Fibroblast of lung (primary cell): ENCODE results near the gene RNF32. TPM values are rescaled to one million over a fixed set of nuclear protein-coding genes. Genes with fewer than 3 reads are reported as not detected.
A peak's percentile ranks its signal among the peaks of the same experiment; 100 is the strongest.

ENCODE experiments used
- DNase-seq, 2 donors: peaks; one replicate each; pipeline versions ENCODE4 v3.0.0 to v3.0.0-alpha.2; 2010; ENCODE audit warnings: low read depth in 2 of 2
- H2AFZ ChIP-seq: 2 replicates; pipeline ENCODE4 v1.5.1; 2012; ENCODE audit warnings: low read length, control low read depth, inconsistent platforms
- H3K27ac ChIP-seq: 2 replicates; pipeline ENCODE4 v1.5.1; 2011; ENCODE audit warnings: low read length, control low read depth; ENCODE audit not compliant: insufficient read depth
- H3K27me3 ChIP-seq: 2 replicates; pipeline ENCODE4 v1.5.1; 2011; ENCODE audit warnings: mild to moderate bottlenecking, low read length; ENCODE audit not compliant: control insufficient read depth, insufficient read depth
- H3K36me3 ChIP-seq: 2 replicates; pipeline ENCODE4 v1.5.1; 2011; ENCODE audit warnings: low read length; ENCODE audit not compliant: control insufficient read depth, insufficient read depth
- H3K4me1 ChIP-seq: 2 replicates; pipeline ENCODE4 v1.5.1; 2011; ENCODE audit warnings: low read length; ENCODE audit not compliant: control insufficient read depth, insufficient read depth; ENCODE audit errors: extremely low read depth
- H3K4me2 ChIP-seq: 2 replicates; pipeline ENCODE4 v1.5.1; 2011; ENCODE audit warnings: low read length, control low read depth; ENCODE audit not compliant: insufficient read depth; ENCODE audit errors: extremely low read depth
- H3K4me3 ChIP-seq, 4 experiments: fragments of 200-600 bp in 1 of 4; sonication (generic) in 1 of 4; replicated peaks in 1 of 4; 2 replicates each; pipeline ENCODE4 v1.5.1; 2011 to 2016; ENCODE audit warnings: low read length in 4 of 4, low read depth in 3 of 4, mild to moderate bottlenecking in 3 of 4, control low read depth in 2 of 4, inconsistent platforms in 1 of 4, mixed read lengths in 1 of 4; ENCODE audit not compliant: insufficient read depth in 1 of 4; ENCODE audit errors: control extremely low read depth in 1 of 4
- H3K79me2 ChIP-seq: 2 replicates; pipeline ENCODE4 v1.5.1; 2012; ENCODE audit warnings: mild to moderate bottlenecking, low read length, inconsistent platforms; ENCODE audit not compliant: control insufficient read depth, insufficient read depth
- H3K9ac ChIP-seq: 2 replicates; pipeline ENCODE4 v1.5.1; 2011; ENCODE audit warnings: mild to moderate bottlenecking, low read length, control low read depth; ENCODE audit not compliant: insufficient read depth
- H3K9me3 ChIP-seq: 2 replicates; pipeline ENCODE4 v1.5.1; 2012; ENCODE audit warnings: low read depth, low read length; ENCODE audit not compliant: control insufficient read depth, insufficient read depth
- H4K20me1 ChIP-seq: 2 replicates; pipeline ENCODE4 v1.5.1; 2011; ENCODE audit warnings: low read length; ENCODE audit not compliant: control insufficient read depth, insufficient read depth; ENCODE audit errors: extremely low read depth
- CTCF ChIP-seq, 2 donors: IDR thresholded peaks in 1 of 2; conservative IDR thresholded peaks in 1 of 2; 1 replicate in 1 of 2; 2 replicates in 1 of 2; pipeline ENCODE4 v1.5.1; 2011 to 2012; ENCODE audit warnings: low read length in 2 of 2, control low read depth in 1 of 2, inconsistent platforms in 1 of 2, low read depth in 1 of 2, mild to moderate bottlenecking in 1 of 2
- EZH2 ChIP-seq: IDR thresholded peaks from 2 replicates; pipeline ENCODE4 v1.5.1; 2012; ENCODE audit warnings: low read length, control low read depth, mild to moderate bottlenecking; ENCODE audit errors: missing control alignments
- polyA plus RNA-seq, 2 donors: library from polyadenylated mRNA; depleted of rRNA in 1 of 2; stranded (reverse) in 1 of 2; unstranded in 1 of 2; fragments of >200 nt; gene quantifications; 2 replicates each; pipeline ENCODE4 v1.2.1, GENCODE V29; 2011 to 2012; ENCODE audit warnings: missing spikeins in 1 of 2
- total RNA-seq: library from RNA; depleted of rRNA; stranded (reverse); fragments of >200 nt; gene quantifications from 2 replicates; pipeline ENCODE4 v1.2.1, GENCODE V29; 2014

The RNF32 gene
- total and polyA plus RNA-seq, 2 donors (not counting 1 experiment from before 2014, with no cell fraction given): 0.91 to 2.8 TPM

- no peaks in the 10 kb centered on the region for H3K4me1 ChIP-seq
- no peak for TF ChIP-seq EZH2
- TF ChIP-seq CTCF (conservative IDR thresholded peaks at IDR 0.05 in 1 of 2, IDR thresholded peaks at IDR 0.05 in 1 of 2; ENCODE audit: low read depth in 1 of 2, low read length in 2 of 2): peak in 1 of 2 donors; percentile 10
- no peaks in the 10 kb centered on the region for H4K20me1 ChIP-seq
- DNase-seq: peak; percentile 34 to 78
- H3K27ac ChIP-seq: no peak overlapping the region
- no peak overlapping the region for H3K4me3 ChIP-seq
- no peaks in the 10 kb centered on the region for H3K9me3 ChIP-seq
- H3K79me2 ChIP-seq: no peaks in the 10 kb centered on the region
- H3K4me2 ChIP-seq: no peak overlapping the region
- no peak overlapping the region for H2AFZ ChIP-seq
- no peak overlapping the region for H3K9ac ChIP-seq
- H3K27me3 ChIP-seq: no peaks in the 10 kb centered on the region
- H3K36me3 ChIP-seq: no peaks in the 10 kb centered on the region
These were observed 39.7 kb downstream of the RNF32 start for GRCh38 chr7:156680281-156680680.

GRCh38 chr7:156682928-156683327 lies 42.4 kb downstream of the RNF32 start:
- H3K4me2 ChIP-seq: no peak overlapping the region

GRCh38 chr7:156684251-156684650 lies 43.7 kb downstream of the RNF32 start:
- Histone ChIP-seq H3K27ac (no peak overlapping the region), H3K36me3 (no peaks in the 10 kb centered on the region), H3K9ac (no peak overlapping the region), H3K9me3 (no peaks in the 10 kb centered on the region), H3K4me3 (no peak overlapping the region), H3K4me2 (no peak overlapping the region), H3K4me1 (no peaks in the 10 kb centered on the region), H4K20me1 (no peaks in the 10 kb centered on the region), H3K79me2 (no peaks in the 10 kb centered on the region), H2AFZ (no peak overlapping the region), H3K27me3 (no peaks in the 10 kb centered on the region)
- no peak for TF ChIP-seq EZH2
- no peak for TF ChIP-seq CTCF (conservative IDR thresholded peaks at IDR 0.05 in 1 of 2, IDR thresholded peaks at IDR 0.05 in 1 of 2; ENCODE audit: low read depth in 1 of 2, low read length in 2 of 2)
- no peak for DNase-seq

More at GRCh38 chr7:156682928-156683327, 42.4 kb downstream of the RNF32 start:
- Histone ChIP-seq H3K27me3 (no peaks in the 10 kb centered on the region), H3K79me2 (no peaks in the 10 kb centered on the region), H2AFZ (no peak overlapping the region), H3K27ac (no peak overlapping the region), H3K36me3 (no peaks in the 10 kb centered on the region), H4K20me1 (no peaks in the 10 kb centered on the region), H3K9ac (no peak overlapping the region), H3K9me3 (no peaks in the 10 kb centered on the region), H3K4me1 (no peaks in the 10 kb centered on the region), H3K4me3 (no peak overlapping the region)
- DNase-seq: no peak
- no peak for TF ChIP-seq EZH2
- no peak for TF ChIP-seq CTCF (conservative IDR thresholded peaks at IDR 0.05 in 1 of 2, IDR thresholded peaks at IDR 0.05 in 1 of 2; ENCODE audit: low read depth in 1 of 2, low read length in 2 of 2)
